GM06990 (cell line): Measurements from ENCODE around the gene EPHB1.

Source experiments
- DNase-seq: peaks from one replicate; pipeline ENCODE4 v3.0.0-alpha.2; 2011; ENCODE audit not compliant: insufficient read length; ENCODE audit errors: extremely low read depth
- H3K27me3 ChIP-seq: replicated peaks from 2 replicates; pipeline ENCODE4 v1.6.0; 2011; ENCODE audit warnings: low read length; ENCODE audit not compliant: control insufficient read depth, insufficient read depth
- H3K36me3 ChIP-seq: 2 replicates; pipeline ENCODE4 v1.5.1; 2011; ENCODE audit warnings: low read length; ENCODE audit not compliant: control insufficient read depth, insufficient read depth
- H3K4me3 ChIP-seq: replicated peaks from 2 replicates; pipeline ENCODE4 v1.5.1; 2011; ENCODE audit warnings: low read depth, mild to moderate bottlenecking, control low read depth, low read length
- CTCF ChIP-seq: IDR thresholded peaks from 2 replicates; pipeline ENCODE4 v1.5.1; 2011; ENCODE audit warnings: low read length, control low read depth, mild to moderate bottlenecking, inconsistent platforms; ENCODE audit not compliant: insufficient read depth, poor library complexity, severe bottlenecking

Gene EPHB1

DNA sequence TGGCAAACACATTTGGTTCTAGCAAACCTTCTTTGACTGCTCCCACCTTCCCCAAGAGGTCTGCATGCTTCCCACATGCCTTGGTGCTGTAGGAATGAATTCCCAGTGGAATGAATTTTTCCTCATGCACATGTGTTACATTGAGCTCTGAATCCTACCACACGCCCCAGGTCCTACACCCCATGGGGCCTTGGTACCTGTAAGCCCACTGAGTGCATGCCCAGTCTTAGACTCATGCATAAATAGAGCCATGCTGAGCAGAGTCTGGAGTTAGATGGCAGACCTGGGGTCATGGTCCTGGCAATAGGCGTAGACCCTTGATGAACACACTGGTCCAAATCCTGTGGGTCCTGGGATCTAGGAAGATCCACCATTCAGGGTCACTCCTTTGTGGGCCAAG, 81.8 kb downstream of the EPHB1 start:
- H3K27me3 ChIP-seq: no peaks in the 10 kb centered on the region
- DNase-seq: no peak
- no peak for TF ChIP-seq CTCF
- no peak overlapping the region for H3K4me3 ChIP-seq
- H3K36me3 ChIP-seq: no peaks in the 10 kb centered on the region

DNA sequence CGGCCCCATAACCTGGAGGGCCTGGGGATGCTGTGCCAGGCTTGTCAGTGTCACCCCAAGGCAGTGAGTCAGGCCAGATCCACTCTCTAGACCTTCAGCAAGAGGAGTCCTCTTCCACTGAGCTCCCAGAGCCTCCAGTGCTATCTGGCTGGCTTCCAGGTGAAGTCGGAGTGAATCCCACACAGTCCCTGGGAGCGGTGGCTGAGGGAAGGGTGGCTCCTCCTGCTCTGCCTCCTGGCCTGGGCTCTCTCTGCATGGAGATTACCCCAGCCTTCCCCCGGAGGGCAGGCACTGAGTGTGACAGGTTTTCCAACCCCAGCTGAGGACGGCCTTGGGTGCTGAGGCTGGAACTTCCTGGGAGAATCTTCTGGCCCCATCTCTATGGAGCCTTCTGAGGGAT, 82.7 kb downstream of the EPHB1 start:
- no peak overlapping the region for H3K4me3 ChIP-seq
- DNase-seq: no peak
- H3K27me3 ChIP-seq: no peaks in the 10 kb centered on the region
- no peaks in the 10 kb centered on the region for H3K36me3 ChIP-seq
- no peak for TF ChIP-seq CTCF

DNA sequence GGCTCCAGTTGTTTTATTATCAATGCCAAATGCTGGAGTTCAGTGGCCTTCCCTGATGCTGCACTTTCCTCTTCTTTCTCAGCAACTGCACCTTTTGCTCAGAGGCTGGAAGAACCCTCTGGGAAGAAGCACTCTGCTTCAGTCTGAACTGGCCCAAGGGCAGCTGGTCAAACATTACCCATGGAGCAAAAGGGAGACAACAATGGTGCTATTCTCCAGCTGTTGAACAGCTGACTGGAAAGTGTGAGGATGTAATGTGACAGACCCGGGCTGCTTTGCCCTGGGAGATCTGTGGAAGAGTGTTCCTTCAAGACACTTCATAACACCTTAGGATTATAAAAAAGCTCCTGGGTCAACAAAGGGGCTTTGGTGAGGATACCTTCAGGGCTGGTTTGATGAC, 84.9 kb downstream of the EPHB1 start:
- Histone ChIP-seq H3K4me3 (no peak overlapping the region), H3K36me3 (no peaks in the 10 kb centered on the region), H3K27me3 (no peaks in the 10 kb centered on the region)
- no peak for TF ChIP-seq CTCF
- DNase-seq: no peak

DNA sequence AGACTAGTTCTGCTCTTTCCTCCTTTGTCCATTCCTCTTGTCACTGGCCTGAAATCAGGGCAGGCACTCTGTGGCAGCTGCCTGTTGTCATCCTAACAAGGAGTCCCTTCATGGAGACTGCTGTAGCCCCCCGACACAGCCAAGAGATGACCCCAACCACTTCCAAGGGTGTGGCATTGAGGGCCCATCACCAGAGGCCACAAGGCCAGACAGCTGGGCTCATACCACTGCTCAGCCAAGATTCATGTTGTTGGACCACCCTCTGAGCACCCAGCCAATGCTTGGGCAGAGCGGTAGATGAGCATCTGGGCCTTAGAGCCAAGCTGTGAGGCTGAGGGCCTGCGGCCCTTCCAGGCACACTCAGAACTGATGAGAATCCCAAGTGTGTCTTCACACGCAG, 85.4 kb downstream of the EPHB1 start:
- Histone ChIP-seq H3K27me3 (no peaks in the 10 kb centered on the region), H3K36me3 (no peaks in the 10 kb centered on the region), H3K4me3 (no peak overlapping the region)
- TF ChIP-seq CTCF: no peak
- no peak for DNase-seq

DNA sequence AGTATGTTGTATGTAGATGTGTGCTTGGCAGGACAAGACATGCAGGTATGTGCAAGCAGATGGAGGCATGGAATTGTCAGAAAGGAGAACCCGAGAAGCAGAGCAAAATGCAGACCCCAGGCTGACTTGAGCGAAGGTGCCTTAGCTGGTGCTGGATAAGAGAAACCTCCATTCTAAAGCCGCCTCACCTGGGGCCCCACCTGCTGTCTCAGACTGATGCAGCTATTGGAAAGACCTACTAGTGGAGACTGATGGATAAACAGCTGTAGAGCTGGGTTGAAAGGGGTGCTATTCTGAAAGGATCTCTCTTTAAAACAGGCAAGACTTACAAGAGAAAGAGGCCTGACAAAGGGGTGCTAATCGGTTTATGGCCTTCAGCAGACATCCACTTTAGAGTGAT, 86.2 kb downstream of the EPHB1 start:
- Histone ChIP-seq H3K4me3 (no peak overlapping the region), H3K27me3 (no peaks in the 10 kb centered on the region), H3K36me3 (no peaks in the 10 kb centered on the region)
- TF ChIP-seq CTCF: no peak
- no peak for DNase-seq

GRCh38 chr3:134883697-134884385, 88.8 kb downstream of the EPHB1 start:
- no peak for TF ChIP-seq CTCF
- Histone ChIP-seq H3K27me3 (no peaks in the 10 kb centered on the region), H3K4me3 (no peak overlapping the region), H3K36me3 (no peaks in the 10 kb centered on the region)
- DNase-seq: no peak
